GM18873 (cell line): ENCODE measurements around the gene PCDHGA7.
A peak's percentile ranks its signal among the peaks of the same experiment; 100 is the strongest.
"Not testable (repeated sequence)": the region's sequence is repeated elsewhere in the genome, so short reads cannot be mapped to it uniquely, and the experiment has no call there.

Experiments used
- ATAC-seq: cut with Tn5 transposase; IDR thresholded peaks from one replicate; pipeline ENCODE4 v1.9.1; 2021; ENCODE audit warnings: mild to moderate bottlenecking, moderate library complexity, moderate number of reproducible peaks; ENCODE audit not compliant: unreplicated experiment, low FRiP score

Gene PCDHGA7

GRCh38 chr5:141397756-141398551 lies 15.4 kb downstream of the PCDHGA7 start, which contains the start of gene PCDHGB5:
Gene PCDHGB5 (plus strand): TSS chr5:141397947. CDS start chr5:141398128, 181 bp downstream.
- not testable (repeated sequence) for ATAC-seq

GRCh38 chr5:141398608-141399007 lies 16.1 kb downstream of the PCDHGA7 start:
- no peak for ATAC-seq

DNA sequence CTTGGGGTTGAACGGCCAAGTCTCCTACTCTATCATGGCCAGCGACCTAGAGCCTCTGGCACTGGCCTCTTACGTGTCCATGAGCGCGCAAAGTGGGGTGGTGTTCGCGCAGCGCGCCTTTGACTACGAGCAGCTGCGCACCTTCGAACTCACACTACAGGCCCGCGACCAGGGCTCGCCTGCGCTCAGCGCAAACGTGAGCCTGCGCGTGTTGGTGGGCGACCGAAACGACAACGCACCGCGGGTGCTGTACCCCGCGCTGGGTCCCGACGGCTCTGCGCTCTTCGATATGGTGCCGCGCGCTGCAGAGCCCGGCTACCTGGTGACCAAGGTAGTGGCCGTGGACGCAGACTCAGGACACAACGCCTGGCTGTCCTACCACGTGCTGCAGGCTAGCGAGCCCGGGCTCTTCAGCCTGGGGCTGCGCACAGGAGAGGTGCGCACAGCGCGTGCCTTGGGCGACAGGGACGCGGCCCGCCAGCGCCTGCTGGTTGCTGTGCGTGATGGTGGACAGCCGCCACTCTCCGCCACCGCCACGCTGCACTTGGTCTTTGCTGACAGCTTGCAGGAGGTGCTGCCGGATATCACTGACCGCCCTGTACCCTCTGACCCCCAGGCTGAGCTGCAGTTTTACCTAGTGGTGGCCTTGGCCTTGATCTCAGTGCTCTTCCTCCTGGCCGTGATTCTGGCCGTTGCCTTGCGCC lies 17.2 kb downstream of the PCDHGA7 start:
- no peak for ATAC-seq

- ATAC-seq: no peak
These were observed 20.2 kb downstream of the PCDHGA7 start, which contains the start of gene PCDHGA9 for GRCh38 chr5:141402553-141403243. Gene PCDHGA9 (plus strand): TSS chr5:141402778. CDS start chr5:141402953, 175 bp downstream.

GRCh38 chr5:141403387-141403786 lies 20.8 kb downstream of the PCDHGA7 start:
- no peak for ATAC-seq

DNA sequence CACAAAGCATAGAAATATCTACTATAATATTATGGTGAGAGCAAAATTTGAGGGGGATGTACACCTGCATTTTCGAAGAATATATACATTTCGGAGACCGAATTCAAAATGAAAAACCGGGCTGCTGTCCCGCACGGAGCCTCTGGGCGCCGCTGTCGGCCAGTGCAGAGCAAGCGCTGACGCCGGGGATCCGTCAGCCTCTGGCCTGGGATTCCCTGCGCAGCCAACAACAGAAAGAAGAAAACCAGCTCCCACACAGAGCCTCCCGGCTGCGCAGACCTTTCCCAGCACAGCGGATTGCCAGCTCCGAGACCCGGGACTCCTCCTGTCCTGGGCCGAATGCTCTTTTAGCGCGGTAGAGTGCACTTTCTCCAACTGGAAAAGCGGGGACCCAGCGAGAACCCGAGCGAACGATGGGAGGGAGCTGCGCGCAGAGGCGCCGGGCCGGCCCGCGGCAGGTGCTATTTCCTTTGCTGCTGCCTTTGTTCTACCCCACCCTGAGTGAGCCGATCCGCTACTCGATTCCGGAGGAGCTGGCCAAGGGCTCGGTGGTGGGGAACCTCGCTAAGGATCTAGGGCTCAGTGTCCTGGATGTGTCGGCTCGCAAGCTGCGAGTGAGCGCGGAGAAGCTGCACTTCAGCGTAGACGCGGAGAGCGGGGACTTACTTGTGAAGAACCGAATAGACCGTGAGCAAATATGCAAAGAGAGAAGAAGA lies 25.4 kb downstream of the PCDHGA7 start, which contains the start of gene PCDHGB6:
Gene PCDHGB6 (plus strand): TSS at position 232 of the 716 bp plus-strand sequence. CDS start 182 bp downstream, at position 414.
- ATAC-seq: peak; percentile 67

DNA sequence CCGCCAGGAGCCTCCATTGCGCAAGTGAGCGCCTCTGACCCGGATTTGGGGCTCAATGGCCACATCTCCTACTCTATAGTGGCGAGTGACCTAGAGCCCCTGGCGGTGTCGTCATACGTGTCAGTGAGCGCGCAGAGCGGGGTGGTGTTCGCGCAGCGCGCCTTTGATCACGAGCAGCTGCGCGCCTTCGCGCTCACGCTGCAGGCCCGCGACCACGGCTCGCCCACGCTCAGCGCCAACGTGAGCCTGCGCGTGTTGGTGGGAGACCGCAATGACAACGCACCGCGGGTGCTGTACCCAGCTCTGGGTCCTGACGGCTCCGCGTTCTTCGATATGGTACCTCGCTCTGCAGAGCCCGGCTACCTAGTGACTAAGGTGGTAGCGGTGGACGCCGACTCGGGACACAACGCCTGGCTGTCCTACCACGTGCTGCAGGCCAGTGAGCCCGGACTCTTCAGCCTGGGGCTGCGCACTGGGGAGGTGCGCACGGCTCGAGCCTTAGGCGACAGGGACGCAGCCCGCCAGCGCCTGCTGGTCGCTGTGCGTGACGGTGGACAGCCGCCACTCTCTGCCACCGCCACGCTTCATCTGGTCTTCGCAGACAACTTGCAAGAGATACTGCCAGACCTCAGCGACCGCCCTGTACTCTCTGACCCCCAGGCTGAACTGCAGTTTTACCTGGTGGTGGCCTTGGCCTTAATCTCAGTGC lies 27.2 kb downstream of the PCDHGA7 start:
- ATAC-seq: no peak

DNA sequence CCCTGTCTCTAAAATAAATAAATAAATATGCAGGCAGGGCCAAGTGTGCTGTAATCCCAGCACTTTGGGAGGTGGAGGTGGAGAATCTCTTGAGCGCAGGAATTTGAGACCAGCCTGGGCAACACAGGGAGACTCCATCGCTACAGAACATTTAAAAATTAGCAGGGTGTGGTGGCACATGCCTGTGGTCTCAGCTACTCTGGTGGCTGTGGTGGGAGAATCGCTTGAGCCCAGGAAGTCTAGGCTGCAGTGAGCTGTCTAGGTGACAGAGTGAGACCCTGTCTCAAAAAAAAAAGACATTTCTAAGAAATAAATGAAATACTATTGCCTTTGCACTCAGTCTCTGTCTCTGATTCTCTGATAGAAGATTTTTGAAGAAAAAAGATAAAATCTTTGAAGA lies 29.0 kb downstream of the PCDHGA7 start:
- no peak for ATAC-seq

- ATAC-seq: peak; percentile 65
These were observed 30.5 kb downstream of the PCDHGA7 start, which contains the start of gene PCDHGA10 for GRCh38 chr5:141412854-141413539. Gene PCDHGA10 (plus strand): TSS chr5:141412987. CDS start chr5:141413176, 189 bp downstream.

GRCh38 chr5:141413540-141414069 lies 31.1 kb downstream of the PCDHGA7 start:
- no peak for ATAC-seq

DNA sequence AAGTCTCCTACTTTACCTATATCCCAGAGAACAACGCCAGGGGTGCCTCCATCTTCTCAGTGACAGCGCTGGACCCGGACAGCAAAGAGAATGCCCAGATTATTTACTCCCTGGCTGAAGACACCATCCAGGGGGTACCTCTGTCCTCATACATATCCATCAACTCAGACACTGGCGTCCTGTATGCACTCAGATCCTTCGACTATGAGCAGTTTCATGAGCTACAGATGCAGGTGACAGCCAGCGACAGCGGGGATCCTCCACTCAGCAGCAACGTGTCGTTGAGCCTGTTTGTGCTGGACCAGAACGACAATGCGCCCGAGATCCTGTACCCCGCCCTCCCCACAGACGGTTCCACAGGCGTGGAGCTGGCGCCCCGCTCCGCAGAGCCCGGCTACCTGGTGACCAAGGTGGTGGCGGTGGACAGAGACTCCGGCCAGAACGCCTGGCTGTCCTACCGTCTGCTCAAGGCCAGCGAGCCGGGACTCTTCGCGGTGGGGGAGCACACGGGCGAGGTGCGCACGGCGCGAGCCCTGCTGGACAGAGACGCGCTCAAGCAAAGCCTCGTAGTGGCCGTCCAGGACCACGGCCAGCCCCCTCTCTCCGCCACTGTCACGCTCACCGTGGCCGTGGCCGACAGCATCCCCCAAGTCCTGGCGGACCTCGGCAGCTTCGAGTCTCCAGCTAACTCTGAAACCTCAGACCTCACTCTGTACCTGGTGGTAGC lies 32.2 kb downstream of the PCDHGA7 start:
- ATAC-seq: not testable (repeated sequence)

- not testable (repeated sequence) for ATAC-seq
These were observed 32.7 kb downstream of the PCDHGA7 start for GRCh38 chr5:141415275-141415618.

DNA sequence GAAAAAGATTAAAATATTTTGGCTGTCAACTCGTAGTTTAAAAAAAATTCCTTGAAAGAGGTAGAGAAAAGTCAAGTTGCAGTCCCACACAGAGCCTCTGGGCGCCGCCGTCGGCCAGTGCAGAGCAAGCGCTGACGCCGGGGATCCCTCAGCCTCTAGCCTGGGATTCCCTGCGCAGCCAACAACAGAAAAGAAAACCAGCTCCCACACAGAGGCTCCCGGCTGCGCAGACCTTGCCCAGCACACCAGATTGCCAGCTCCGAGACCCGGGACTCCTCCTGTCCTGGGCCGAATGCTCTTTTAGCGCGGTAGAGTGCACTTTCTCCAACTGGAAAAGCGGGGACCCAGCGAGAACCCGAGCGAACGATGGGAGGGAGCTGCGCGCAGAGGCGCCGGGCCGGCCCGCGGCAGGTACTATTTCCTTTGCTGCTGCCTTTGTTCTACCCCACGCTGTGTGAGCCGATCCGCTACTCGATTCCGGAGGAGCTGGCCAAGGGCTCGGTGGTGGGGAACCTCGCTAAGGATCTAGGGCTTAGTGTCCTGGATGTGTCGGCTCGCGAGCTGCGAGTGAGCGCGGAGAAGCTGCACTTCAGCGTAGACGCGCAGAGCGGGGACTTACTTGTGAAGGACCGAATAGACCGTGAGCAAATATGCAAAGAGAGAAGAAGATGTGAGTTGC lies 35.1 kb downstream of the PCDHGA7 start, which contains the start of gene PCDHGB7:
Gene PCDHGB7 (plus strand): TSS at position 184 of the 679 bp plus-strand sequence. CDS start 183 bp downstream, at position 367.
- peak; percentile 63 for ATAC-seq

DNA sequence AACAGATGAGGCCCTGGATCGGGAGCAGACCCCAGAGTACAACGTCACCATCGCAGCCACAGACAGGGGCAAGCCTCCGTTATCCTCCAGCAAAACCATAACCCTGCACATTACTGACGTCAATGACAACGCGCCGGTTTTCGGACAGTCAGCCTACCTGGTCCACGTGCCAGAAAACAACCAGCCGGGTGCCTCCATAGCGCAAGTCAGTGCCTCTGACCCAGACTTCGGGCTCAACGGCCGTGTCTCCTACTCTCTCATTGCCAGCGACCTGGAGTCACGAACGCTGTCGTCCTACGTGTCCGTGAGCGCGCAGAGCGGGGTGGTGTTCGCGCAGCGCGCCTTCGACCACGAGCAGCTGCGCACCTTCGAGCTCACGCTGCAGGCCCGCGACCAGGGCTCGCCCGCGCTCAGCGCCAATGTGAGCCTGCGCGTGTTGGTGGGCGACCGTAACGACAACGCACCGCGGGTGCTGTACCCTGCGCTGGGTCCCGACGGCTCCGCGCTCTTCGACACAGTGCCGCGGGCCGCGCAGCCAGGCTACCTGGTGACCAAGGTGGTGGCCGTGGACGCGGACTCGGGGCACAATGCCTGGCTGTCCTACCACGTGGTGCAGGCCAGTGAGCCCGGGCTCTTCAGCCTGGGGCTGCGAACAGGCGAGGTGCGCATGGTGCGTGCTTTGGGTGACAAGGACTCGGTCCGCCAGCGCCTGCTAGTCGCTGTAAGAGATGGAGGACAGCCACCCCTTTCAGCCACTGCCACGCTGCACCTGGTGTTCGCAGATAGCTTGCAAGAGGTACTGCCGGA lies 36.7 kb downstream of the PCDHGA7 start:
- ATAC-seq: no peak

- ATAC-seq: no peak
These were observed 38.4 kb downstream of the PCDHGA7 start, which contains the start of gene PCDHGA11 for GRCh38 chr5:141420855-141421488. Gene PCDHGA11 (plus strand): TSS chr5:141421051. CDS start chr5:141421228, 177 bp downstream.

DNA sequence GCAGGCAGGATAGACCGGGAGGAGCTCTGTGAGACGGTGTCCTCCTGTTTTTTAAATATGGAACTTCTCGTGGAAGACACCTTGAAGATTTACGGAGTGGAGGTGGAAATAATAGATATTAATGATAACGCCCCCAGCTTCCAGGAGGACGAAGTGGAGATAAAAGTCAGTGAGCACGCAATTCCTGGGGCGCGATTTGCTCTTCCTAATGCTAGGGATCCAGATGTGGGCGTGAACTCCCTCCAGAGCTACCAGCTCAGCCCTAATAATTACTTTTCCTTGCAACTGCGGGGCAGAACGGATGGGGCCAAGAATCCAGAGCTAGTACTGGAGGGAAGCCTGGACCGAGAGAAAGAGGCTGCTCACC lies 38.9 kb downstream of the PCDHGA7 start:
- no peak for ATAC-seq
